ENCODE measurements around the gene ABHD14A. TPM values are rescaled to one million over a fixed set of nuclear protein-coding genes. Genes with fewer than 3 reads are reported as not detected.

ABHD14A gene
- total RNA-seq, 4 donors from 2014 or later, result 1.8 to 16.6 (median 10.5) TPM

DNA sequence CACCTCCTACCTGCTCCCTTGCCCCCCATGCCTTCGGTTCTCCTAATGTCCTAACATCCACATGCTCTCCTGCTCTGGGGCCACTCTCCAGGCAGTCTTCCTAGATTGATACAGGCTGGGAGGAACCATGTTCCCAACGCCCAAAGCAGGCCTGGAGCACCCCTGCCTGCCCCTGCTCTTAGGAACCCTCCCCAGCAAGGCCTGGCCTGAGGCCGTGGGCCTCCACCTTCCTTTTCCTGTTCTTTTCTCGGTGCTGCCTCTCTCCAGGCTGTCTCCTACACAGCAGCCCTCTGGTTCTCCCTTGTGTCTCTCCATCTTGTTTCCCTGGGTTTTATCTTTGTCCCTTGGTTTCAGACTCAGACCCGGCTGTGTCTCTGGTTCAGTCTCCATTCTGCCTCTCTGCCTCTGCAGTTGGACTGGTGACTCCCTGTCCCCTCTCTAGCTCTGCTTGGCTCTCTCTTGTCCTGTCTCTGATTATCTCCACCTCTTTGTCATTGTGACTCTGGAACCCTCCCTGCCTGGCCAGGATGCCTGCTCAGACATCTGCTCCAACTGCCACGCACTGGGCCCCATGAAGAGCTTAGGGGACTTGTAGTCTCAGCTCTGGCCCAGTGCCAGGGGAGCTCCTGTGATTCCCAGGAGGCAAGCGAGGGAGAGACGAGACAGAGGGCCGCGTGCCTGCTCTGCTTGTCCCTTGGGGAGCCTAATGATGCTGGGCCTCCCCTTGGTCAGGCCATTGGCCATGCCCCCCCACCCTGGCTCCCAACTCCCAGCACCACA lies 46.8 kb downstream of the ABHD14A start:
- peak; percentile 44 to 58 for DNase-seq
- peaks cover 0 to 24% of the 10 kb centered on the region in 2 donors for H3K4me1 ChIP-seq
- H3K27ac ChIP-seq, result peak overlapping the region; percentile 81 to 83
- no peaks in the 10 kb centered on the region for H3K27me3 ChIP-seq
- TF ChIP-seq, protein P1, sequence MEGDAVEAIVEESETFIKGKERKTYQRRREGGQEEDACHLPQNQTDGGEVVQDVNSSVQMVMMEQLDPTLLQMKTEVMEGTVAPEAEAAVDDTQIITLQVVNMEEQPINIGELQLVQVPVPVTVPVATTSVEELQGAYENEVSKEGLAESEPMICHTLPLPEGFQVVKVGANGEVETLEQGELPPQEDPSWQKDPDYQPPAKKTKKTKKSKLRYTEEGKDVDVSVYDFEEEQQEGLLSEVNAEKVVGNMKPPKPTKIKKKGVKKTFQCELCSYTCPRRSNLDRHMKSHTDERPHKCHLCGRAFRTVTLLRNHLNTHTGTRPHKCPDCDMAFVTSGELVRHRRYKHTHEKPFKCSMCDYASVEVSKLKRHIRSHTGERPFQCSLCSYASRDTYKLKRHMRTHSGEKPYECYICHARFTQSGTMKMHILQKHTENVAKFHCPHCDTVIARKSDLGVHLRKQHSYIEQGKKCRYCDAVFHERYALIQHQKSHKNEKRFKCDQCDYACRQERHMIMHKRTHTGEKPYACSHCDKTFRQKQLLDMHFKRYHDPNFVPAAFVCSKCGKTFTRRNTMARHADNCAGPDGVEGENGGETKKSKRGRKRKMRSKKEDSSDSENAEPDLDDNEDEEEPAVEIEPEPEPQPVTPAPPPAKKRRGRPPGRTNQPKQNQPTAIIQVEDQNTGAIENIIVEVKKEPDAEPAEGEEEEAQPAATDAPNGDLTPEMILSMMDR (IDR thresholded peaks at IDR 0.05), result no peak
- no peak for TF ChIP-seq POLR2A (IDR thresholded peaks at IDR 0.05)
- H3K36me3 ChIP-seq, result no peaks in the 10 kb centered on the region
- intact Hi-C loops (cut with DNase I; ENCODE audit: low total_unique reads), result no loop called here
- H3K9me3 ChIP-seq, result no peaks in the 10 kb centered on the region
- H3K4me3 ChIP-seq, result no peak overlapping the region

DNA sequence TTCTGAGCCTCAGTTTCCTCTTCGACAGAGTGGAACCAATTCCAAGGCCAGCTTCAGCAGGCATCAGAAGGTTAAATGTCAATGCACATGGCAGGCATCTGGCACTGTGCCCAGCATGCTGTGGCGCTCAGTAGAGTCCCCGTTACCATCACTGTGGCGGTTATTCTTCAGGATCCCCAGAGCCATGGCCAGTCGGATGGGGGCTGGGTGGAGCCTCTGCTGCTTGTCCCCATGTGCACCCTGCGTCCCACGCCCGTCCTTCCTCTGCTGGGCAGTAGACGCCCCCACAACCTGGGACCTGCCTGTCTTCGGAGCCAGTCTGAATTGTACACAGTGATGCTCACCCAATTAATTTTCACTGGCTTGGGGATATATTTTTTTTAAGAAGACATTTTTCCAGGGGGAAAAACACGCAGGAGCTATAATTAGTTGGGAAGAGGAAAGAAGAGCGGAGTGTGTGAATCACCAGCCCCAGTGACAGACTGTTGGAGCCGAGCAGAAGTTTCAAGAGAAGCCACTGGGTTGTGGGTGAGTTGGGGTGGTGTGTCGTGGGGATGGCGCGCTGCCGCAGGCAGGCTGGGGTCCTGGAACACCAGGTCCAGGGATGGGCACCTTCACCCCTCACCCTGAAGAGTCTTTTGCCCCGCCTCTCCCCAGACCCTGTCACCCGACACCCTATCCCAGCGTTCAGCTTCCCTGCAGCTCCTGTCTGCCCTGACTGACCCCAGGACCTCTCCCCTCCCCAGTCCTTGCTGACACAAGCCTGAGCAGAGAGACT lies 47.6 kb downstream of the ABHD14A start:
- Histone ChIP-seq H3K36me3 (no peaks in the 10 kb centered on the region), H3K4me3 (no peak overlapping the region), H3K9me3 (no peaks in the 10 kb centered on the region), H3K27me3 (no peaks in the 10 kb centered on the region), H3K4me1 (peaks cover 0 to 20% of the 10 kb centered on the region in 2 donors), H3K27ac (peak overlapping the region; percentile 81 to 83)
- TF ChIP-seq POLR2A (IDR thresholded peaks at IDR 0.05), result no peak
- TF ChIP-seq, protein P1 (IDR thresholded peaks at IDR 0.05), result no peak
- DNase-seq, result peak; percentile 37 to 49
- intact Hi-C loops (cut with DNase I; ENCODE audit: low total_unique reads), result no loop called here

DNA sequence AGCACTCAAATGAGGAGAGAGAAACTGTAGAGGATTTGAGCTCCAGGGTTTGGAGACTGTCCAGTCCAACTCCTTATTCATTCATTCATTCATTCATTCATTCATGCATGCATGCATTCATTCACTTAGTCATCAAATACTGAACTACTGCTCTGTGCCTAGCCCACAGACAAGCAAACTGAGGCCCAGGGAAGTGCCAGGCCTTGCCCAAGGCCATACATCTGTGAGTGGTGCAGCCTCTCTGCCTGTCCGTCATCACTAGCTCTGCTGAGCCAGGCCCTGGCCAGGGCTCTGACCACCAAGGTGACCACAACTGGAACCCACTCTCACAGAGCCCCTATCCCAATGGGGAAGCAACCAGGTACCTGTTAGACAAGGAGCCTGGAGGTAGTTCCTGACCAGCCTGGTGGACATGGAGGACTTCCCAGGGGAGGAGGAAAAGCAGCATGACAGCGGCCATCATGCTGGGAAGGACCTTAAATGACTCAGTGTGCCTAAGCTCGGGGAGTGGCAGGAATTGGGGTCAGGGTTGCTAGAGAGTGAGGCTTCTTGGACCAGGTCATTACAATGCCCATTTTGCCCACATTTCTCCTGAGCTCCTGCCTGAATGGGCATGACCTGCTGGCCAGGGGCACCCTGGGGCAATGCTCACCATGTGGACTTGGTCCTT lies 48.4 kb downstream of the ABHD14A start:
- no peak for DNase-seq
- no peaks in the 10 kb centered on the region for H3K9me3 ChIP-seq
- intact Hi-C loops (cut with DNase I; ENCODE audit: low total_unique reads), result no loop called here
- TF ChIP-seq, protein P1 (IDR thresholded peaks at IDR 0.05), result no peak
- TF ChIP-seq POLR2A (IDR thresholded peaks at IDR 0.05), result no peak
- H3K27ac ChIP-seq, result peak overlapping the region; percentile 81 to 83
- no peaks in the 10 kb centered on the region for H3K27me3 ChIP-seq
- H3K4me3 ChIP-seq, result no peak overlapping the region
- peaks cover 0 to 20% of the 10 kb centered on the region in 2 donors for H3K4me1 ChIP-seq
- no peaks in the 10 kb centered on the region for H3K36me3 ChIP-seq

DNA sequence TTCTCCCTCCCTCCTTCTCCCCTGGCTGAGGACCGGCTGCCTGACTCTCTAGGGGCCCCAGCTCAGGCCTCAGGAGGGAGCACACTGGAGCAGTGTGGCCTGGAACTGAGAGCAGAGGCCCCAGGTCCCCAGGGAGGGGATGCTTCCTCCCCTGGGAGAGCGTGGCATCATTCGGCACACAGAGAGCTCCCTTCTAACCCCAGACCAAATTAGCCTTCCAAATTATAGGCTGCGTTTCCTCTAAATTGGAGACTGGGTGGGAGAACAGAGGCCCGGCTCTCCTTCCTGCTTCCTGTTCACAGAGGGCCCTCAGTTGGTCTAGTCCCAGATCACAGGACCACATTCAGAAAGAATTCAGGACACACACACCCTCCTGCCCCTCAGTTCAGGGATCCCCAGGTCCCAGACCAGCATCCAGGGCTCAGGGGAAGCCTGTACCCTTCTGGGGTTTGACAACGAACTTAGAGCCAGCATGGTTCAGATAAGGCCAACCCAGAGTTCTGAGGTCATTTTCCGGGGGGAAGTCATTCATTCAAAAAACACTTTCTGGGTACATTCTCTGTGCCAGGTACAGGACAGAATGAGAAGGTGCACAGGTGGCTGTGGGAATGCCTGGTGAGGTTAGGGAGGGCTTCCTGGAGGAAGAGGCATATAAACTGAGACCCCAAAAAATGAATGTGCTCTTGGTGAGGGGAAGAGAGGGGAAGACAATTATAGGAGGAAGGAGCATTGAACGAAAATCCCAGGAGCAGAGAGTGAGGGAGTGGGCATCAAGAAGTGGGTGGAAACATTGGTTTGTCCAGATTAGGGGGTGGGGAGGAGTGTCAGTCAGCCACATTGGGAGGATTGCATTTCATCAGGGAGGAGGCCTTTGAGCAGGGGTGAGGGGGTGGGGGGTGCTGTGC lies 49.2 kb downstream of the ABHD14A start:
- Histone ChIP-seq H3K4me3 (no peak overlapping the region), H3K36me3 (no peaks in the 10 kb centered on the region), H3K4me1 (peaks cover 0 to 20% of the 10 kb centered on the region in 2 donors), H3K27ac (peak overlapping the region in 1 of 2 donors; percentile 13), H3K27me3 (no peaks in the 10 kb centered on the region), H3K9me3 (no peaks in the 10 kb centered on the region)
- TF ChIP-seq POLR2A (IDR thresholded peaks at IDR 0.05), result no peak
- DNase-seq, result no peak
- intact Hi-C loops (cut with DNase I; ENCODE audit: low total_unique reads), result no loop called here

Measured in uterus (tissue), 4 donors.